HepG2 (cell line): ENCODE results near the gene CIAO3. TPM values are rescaled to one million over a fixed set of nuclear protein-coding genes. Genes with fewer than 3 reads are reported as not detected.

Source experiments
- AKAP8 ChIP-seq: sonication (generic); formaldehyde crosslinking; IDR thresholded peaks from 2 replicates; pipeline ENCODE4 v1.5.1; 2020; ENCODE audit warnings: mild to moderate bottlenecking, missing genetic modification reagents
- CAMTA2 ChIP-seq: sonication (generic); formaldehyde crosslinking; IDR thresholded peaks from 2 replicates; pipeline ENCODE4 v1.4.0; 2020; ENCODE audit warnings: mild to moderate bottlenecking, missing genetic modification reagents, borderline replicate concordance
- CENPX ChIP-seq: sonication (generic); formaldehyde crosslinking; IDR thresholded peaks from 2 replicates; pipeline ENCODE4 v1.9.0; 2021; ENCODE audit warnings: mild to moderate bottlenecking, missing genetic modification reagents, moderate library complexity
- GPN1 ChIP-seq: sonication (generic); formaldehyde crosslinking; IDR thresholded peaks from 2 replicates; pipeline ENCODE4 v1.5.1; 2020; ENCODE audit warnings: missing genetic modification reagents, borderline replicate concordance
- HDAC1 ChIP-seq: sonication (generic); formaldehyde crosslinking; IDR thresholded peaks from 2 replicates; pipeline ENCODE4 v1.5.1; 2020; ENCODE audit warnings: mild to moderate bottlenecking, missing genetic modification reagents
- HDAC6 ChIP-seq: fragments of 200-600 bp; sonication (generic); IDR thresholded peaks from 2 replicates; pipeline ENCODE4 v1.7.0; 2017; ENCODE audit warnings: mild to moderate bottlenecking, antibody characterized with exemption, low read length, low read depth
- KDM6A ChIP-seq: IDR thresholded peaks from 2 replicates; pipeline ENCODE4 v1.6.1; 2016; ENCODE audit warnings: low read depth
- NFYB ChIP-seq: sonication (generic); formaldehyde crosslinking; IDR thresholded peaks from 2 replicates; pipeline ENCODE4 v1.4.0; 2020; ENCODE audit warnings: missing genetic modification reagents
- NPAS2 ChIP-seq: sonication (generic); formaldehyde crosslinking; IDR thresholded peaks from 2 replicates; pipeline ENCODE4 v1.8.0; 2022; ENCODE audit warnings: mild to moderate bottlenecking, missing genetic modification reagents, borderline replicate concordance
- NR2F2 ChIP-seq: IDR thresholded peaks from 2 replicates; pipeline ENCODE4 v1.6.1; 2012; ENCODE audit warnings: low read depth, inconsistent platforms, borderline replicate concordance
- RBM39 ChIP-seq: fragments of 200-400 bp; formaldehyde crosslinking; IDR thresholded peaks from one replicate; pipeline ENCODE4 v1.6.1; 2018; ENCODE audit warnings: antibody characterized with exemption, mild to moderate bottlenecking, low read depth, low read length; ENCODE audit not compliant: poor library complexity, severe bottlenecking
- RCOR2 ChIP-seq: IDR thresholded peaks from 2 replicates; pipeline ENCODE4 v1.6.1; 2016; ENCODE audit warnings: missing biosample characterization, missing genetic modification reagents
- SAFB2 ChIP-seq: sonication (generic); formaldehyde crosslinking; IDR thresholded peaks from 2 replicates; pipeline ENCODE4 v1.5.1; 2020; ENCODE audit warnings: missing genetic modification reagents, low read depth, mild to moderate bottlenecking, borderline replicate concordance
- SIX4 ChIP-seq: sonication (generic); formaldehyde crosslinking; IDR thresholded peaks from 2 replicates; pipeline ENCODE4 v1.4.0; 2020; ENCODE audit warnings: missing genetic modification reagents
- TCF7L2 ChIP-seq: IDR thresholded peaks from 2 replicates; pipeline ENCODE4 v1.6.1; 2011; ENCODE audit warnings: mild to moderate bottlenecking, low read depth, low read length, moderate library complexity
- YY1 ChIP-seq: IDR thresholded peaks from 2 replicates; pipeline ENCODE4 v1.6.1; 2011; ENCODE audit warnings: low read length, low read depth, moderate library complexity, mild to moderate bottlenecking; ENCODE audit not compliant: insufficient read depth, insufficient replicate concordance
- ZNF382 ChIP-seq: sonication (generic); formaldehyde crosslinking; IDR thresholded peaks from 2 replicates; pipeline ENCODE4 v1.5.0; 2020; ENCODE audit warnings: missing genetic modification reagents, mild to moderate bottlenecking, borderline replicate concordance
- ZNF501 ChIP-seq: sonication (generic); formaldehyde crosslinking; IDR thresholded peaks from 2 replicates; pipeline ENCODE4 v1.5.1; 2020; ENCODE audit warnings: mild to moderate bottlenecking, moderate library complexity, missing genetic modification reagents
- ZNF776 ChIP-seq: sonication (generic); formaldehyde crosslinking; IDR thresholded peaks from 2 replicates; pipeline ENCODE4 v1.4.0; 2020; ENCODE audit warnings: mild to moderate bottlenecking, missing genetic modification reagents
- ZNF883 ChIP-seq: sonication (generic); formaldehyde crosslinking; IDR thresholded peaks from 2 replicates; pipeline ENCODE4 v1.5.1; 2020; ENCODE audit warnings: mild to moderate bottlenecking, missing genetic modification reagents; ENCODE audit errors: not compliant biosample characterization
- ZSCAN9 ChIP-seq: IDR thresholded peaks from 2 replicates; pipeline ENCODE4 v1.6.1; 2016; ENCODE audit warnings: borderline replicate concordance
- polyA plus RNA-seq, 8 experiments: library from polyadenylated mRNA; depleted of rRNA in 3 of 8; stranded (reverse) in 7 of 8; unstranded in 1 of 8; fragments of >200 nt; fragmentation: Illumina TruSeq in 4 of 8; extraction: Trizol in 4 of 8; gene quantifications; 2 replicates each; pipeline versions ENCODE4 v1.2.1 to v1.2.3, GENCODE V29; 2011 to 2016; ENCODE audit warnings: low read depth in 4 of 8, missing spikeins in 1 of 8, mixed read lengths in 1 of 8; ENCODE audit not compliant: insufficient read depth in 1 of 8
- total RNA-seq, 5 experiments: library from RNA; depleted of rRNA; stranded (reverse); fragments of >200 nt; fragmentation: Illumina TruSeq; extraction: Trizol; gene quantifications; 2 replicates each; pipeline ENCODE4 v1.2.3, GENCODE V29; 2016; ENCODE audit warnings: low read depth in 1 of 5
- TF ChIP-seq, protein P1 (sequence below): sonication (generic); formaldehyde crosslinking; IDR thresholded peaks from 2 replicates; pipeline ENCODE4; 2020; ENCODE audit warnings: missing genetic modification reagents, mild to moderate bottlenecking, borderline replicate concordance
- TF ChIP-seq, protein P2 (sequence below): sonication (generic); formaldehyde crosslinking; IDR thresholded peaks from 2 replicates; pipeline ENCODE4 v1.4.0; 2020; ENCODE audit warnings: mild to moderate bottlenecking, missing genetic modification reagents
- TF ChIP-seq, protein P3 (sequence below): sonication (generic); formaldehyde crosslinking; IDR thresholded peaks from 2 replicates; pipeline ENCODE4 v1.4.0; 2020; ENCODE audit warnings: missing genetic modification reagents, borderline replicate concordance

CIAO3 gene
- total and polyA plus RNA-seq, 2 of the 13 experiments (the other 11 are each of a cell fraction or from before 2014, with no cell fraction given) = 21.7 to 25.0 TPM

DNA sequence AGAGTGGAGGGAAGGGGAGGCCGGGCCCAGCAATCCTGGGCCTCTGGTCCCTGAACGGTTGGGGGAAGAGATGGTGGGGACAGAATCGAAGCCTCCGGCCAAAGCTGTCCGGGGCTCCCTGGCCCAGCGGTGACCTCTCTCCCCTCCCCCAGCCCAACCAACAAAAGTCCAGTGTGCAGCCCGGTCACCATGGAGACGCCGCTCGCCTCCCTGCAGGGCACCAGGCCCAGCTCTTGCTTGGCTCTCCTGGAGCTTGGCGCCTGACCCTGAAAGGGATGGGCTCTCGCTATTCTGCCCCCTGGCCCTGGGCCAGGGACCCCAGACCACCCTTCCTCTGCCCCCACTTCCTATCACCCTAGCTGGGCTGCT, 24.6 kb downstream of the CIAO3 start (continued):
- TF ChIP-seq, protein P1, sequence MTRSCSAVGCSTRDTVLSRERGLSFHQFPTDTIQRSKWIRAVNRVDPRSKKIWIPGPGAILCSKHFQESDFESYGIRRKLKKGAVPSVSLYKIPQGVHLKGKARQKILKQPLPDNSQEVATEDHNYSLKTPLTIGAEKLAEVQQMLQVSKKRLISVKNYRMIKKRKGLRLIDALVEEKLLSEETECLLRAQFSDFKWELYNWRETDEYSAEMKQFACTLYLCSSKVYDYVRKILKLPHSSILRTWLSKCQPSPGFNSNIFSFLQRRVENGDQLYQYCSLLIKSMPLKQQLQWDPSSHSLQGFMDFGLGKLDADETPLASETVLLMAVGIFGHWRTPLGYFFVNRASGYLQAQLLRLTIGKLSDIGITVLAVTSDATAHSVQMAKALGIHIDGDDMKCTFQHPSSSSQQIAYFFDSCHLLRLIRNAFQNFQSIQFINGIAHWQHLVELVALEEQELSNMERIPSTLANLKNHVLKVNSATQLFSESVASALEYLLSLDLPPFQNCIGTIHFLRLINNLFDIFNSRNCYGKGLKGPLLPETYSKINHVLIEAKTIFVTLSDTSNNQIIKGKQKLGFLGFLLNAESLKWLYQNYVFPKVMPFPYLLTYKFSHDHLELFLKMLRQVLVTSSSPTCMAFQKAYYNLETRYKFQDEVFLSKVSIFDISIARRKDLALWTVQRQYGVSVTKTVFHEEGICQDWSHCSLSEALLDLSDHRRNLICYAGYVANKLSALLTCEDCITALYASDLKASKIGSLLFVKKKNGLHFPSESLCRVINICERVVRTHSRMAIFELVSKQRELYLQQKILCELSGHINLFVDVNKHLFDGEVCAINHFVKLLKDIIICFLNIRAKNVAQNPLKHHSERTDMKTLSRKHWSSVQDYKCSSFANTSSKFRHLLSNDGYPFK (CRISPR knock-in tag) = 0 out of 2 replicates have a peak, but pooled peaks have one; percentile 41
- TF ChIP-seq, protein P2, sequence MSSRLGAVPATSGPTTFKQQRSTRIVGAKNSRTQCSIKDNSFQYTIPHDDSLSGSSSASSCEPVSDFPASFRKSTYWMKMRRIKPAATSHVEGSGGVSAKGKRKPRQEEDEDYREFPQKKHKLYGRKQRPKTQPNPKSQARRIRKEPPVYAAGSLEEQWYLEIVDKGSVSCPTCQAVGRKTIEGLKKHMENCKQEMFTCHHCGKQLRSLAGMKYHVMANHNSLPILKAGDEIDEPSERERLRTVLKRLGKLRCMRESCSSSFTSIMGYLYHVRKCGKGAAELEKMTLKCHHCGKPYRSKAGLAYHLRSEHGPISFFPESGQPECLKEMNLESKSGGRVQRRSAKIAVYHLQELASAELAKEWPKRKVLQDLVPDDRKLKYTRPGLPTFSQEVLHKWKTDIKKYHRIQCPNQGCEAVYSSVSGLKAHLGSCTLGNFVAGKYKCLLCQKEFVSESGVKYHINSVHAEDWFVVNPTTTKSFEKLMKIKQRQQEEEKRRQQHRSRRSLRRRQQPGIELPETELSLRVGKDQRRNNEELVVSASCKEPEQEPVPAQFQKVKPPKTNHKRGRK (CRISPR knock-in tag) = no peak
- TF ChIP-seq GPN1 = no peak
- TF ChIP-seq ZNF883 (CRISPR knock-in tag) = peak; percentile 51
- TF ChIP-seq, protein P3, sequence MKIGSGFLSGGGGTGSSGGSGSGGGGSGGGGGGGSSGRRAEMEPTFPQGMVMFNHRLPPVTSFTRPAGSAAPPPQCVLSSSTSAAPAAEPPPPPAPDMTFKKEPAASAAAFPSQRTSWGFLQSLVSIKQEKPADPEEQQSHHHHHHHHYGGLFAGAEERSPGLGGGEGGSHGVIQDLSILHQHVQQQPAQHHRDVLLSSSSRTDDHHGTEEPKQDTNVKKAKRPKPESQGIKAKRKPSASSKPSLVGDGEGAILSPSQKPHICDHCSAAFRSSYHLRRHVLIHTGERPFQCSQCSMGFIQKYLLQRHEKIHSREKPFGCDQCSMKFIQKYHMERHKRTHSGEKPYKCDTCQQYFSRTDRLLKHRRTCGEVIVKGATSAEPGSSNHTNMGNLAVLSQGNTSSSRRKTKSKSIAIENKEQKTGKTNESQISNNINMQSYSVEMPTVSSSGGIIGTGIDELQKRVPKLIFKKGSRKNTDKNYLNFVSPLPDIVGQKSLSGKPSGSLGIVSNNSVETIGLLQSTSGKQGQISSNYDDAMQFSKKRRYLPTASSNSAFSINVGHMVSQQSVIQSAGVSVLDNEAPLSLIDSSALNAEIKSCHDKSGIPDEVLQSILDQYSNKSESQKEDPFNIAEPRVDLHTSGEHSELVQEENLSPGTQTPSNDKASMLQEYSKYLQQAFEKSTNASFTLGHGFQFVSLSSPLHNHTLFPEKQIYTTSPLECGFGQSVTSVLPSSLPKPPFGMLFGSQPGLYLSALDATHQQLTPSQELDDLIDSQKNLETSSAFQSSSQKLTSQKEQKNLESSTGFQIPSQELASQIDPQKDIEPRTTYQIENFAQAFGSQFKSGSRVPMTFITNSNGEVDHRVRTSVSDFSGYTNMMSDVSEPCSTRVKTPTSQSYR (CRISPR knock-in tag) = peak; percentile 95
- TF ChIP-seq SIX4 (CRISPR knock-in tag) = no peak
- no peak for TF ChIP-seq NR2F2
- 0 out of 2 replicates have a peak, but pooled peaks have one; percentile 37 for TF ChIP-seq KDM6A (CRISPR knock-in tag)
- no peak for TF ChIP-seq ZSCAN9 (CRISPR knock-in tag)
- 0 out of 2 replicates have a peak, but pooled peaks have one; percentile 39 for TF ChIP-seq HDAC1 (CRISPR knock-in tag)
- TF ChIP-seq NPAS2 (CRISPR knock-in tag) = no peak
- TF ChIP-seq SAFB2 (CRISPR knock-in tag) = no peak
- no peak for TF ChIP-seq HDAC6
- TF ChIP-seq RBM39 = no peak
- no peak for TF ChIP-seq CENPX
- no peak for TF ChIP-seq RCOR2
- peak; percentile 64; the same call in 1 of the 2 replicates for TF ChIP-seq ZNF501 (CRISPR knock-in tag)
- TF ChIP-seq ZNF776 (CRISPR knock-in tag) = no peak
- TF ChIP-seq TCF7L2 = no peak
- no peak for TF ChIP-seq NFYB (CRISPR knock-in tag)
- no peak for TF ChIP-seq ZNF382 (CRISPR knock-in tag)
- no peak for TF ChIP-seq CAMTA2 (CRISPR knock-in tag)
- peak; percentile 52; the same call in 1 of the 2 replicates for TF ChIP-seq AKAP8
- TF ChIP-seq YY1 = no peak
